KMS-11 (cell line): ENCODE data around the gene FGF22.
A peak's percentile ranks its signal among the peaks of the same experiment; 100 is the strongest.

Source experiments
- H2AFZ ChIP-seq: fragments of 200-600 bp; sonication (generic); 2 replicates; pipeline ENCODE4 v1.6.1; 2016; ENCODE audit warnings: antibody characterized with exemption, mixed run types, low read depth
- H3K27ac ChIP-seq: fragments of 200-600 bp; sonication (generic); 2 replicates; pipeline ENCODE4 v1.6.1; 2016; ENCODE audit warnings: mild to moderate bottlenecking, mixed run types
- H3K27me3 ChIP-seq: fragments of 200-600 bp; sonication (generic); 2 replicates; pipeline ENCODE4 v1.6.1; 2017; ENCODE audit warnings: mild to moderate bottlenecking, low read depth, mixed run types, moderate library complexity; ENCODE audit not compliant: insufficient read depth
- H3K36me3 ChIP-seq: fragments of 200-600 bp; sonication (generic); 2 replicates; pipeline ENCODE4 v1.6.1; 2017; ENCODE audit warnings: mild to moderate bottlenecking, mixed run types; ENCODE audit not compliant: insufficient read depth
- H3K4me1 ChIP-seq: fragments of 200-600 bp; sonication (generic); 2 replicates; pipeline ENCODE4 v1.6.1; 2016; ENCODE audit warnings: mild to moderate bottlenecking, low read depth, mixed run types; ENCODE audit not compliant: poor library complexity, severe bottlenecking
- H3K4me2 ChIP-seq: fragments of 200-600 bp; sonication (generic); 2 replicates; pipeline ENCODE4 v1.7.0; 2016; ENCODE audit warnings: mild to moderate bottlenecking, mixed run types
- H3K4me3 ChIP-seq: fragments of 200-600 bp; sonication (generic); IDR thresholded peaks from 2 replicates; pipeline ENCODE4 v1.6.1; 2017; ENCODE audit warnings: low read depth, low read length, mixed read lengths; ENCODE audit not compliant: insufficient read depth
- H3K79me2 ChIP-seq: fragments of 200-600 bp; sonication (generic); 2 replicates; pipeline ENCODE4 v1.6.1; 2016; ENCODE audit warnings: low read depth, mixed run types; ENCODE audit not compliant: insufficient read depth
- H3K9ac ChIP-seq: fragments of 200-600 bp; sonication (generic); 2 replicates; pipeline ENCODE4 v1.6.1; 2016; ENCODE audit warnings: mild to moderate bottlenecking, mixed run types
- H4K20me1 ChIP-seq: fragments of 200-600 bp; sonication (generic); 2 replicates; pipeline ENCODE4 v1.6.1; 2016; ENCODE audit warnings: mild to moderate bottlenecking, mixed run types; ENCODE audit not compliant: insufficient read depth
- TF ChIP-seq, protein P1 (sequence below): fragments of 200-600 bp; sonication (generic); conservative IDR thresholded peaks from 2 replicates; pipeline ENCODE4 v1.6.1; 2017; ENCODE audit warnings: low read depth, mild to moderate bottlenecking, antibody characterized with exemption, low read length, moderate library complexity, mixed read lengths

Gene FGF22

DNA sequence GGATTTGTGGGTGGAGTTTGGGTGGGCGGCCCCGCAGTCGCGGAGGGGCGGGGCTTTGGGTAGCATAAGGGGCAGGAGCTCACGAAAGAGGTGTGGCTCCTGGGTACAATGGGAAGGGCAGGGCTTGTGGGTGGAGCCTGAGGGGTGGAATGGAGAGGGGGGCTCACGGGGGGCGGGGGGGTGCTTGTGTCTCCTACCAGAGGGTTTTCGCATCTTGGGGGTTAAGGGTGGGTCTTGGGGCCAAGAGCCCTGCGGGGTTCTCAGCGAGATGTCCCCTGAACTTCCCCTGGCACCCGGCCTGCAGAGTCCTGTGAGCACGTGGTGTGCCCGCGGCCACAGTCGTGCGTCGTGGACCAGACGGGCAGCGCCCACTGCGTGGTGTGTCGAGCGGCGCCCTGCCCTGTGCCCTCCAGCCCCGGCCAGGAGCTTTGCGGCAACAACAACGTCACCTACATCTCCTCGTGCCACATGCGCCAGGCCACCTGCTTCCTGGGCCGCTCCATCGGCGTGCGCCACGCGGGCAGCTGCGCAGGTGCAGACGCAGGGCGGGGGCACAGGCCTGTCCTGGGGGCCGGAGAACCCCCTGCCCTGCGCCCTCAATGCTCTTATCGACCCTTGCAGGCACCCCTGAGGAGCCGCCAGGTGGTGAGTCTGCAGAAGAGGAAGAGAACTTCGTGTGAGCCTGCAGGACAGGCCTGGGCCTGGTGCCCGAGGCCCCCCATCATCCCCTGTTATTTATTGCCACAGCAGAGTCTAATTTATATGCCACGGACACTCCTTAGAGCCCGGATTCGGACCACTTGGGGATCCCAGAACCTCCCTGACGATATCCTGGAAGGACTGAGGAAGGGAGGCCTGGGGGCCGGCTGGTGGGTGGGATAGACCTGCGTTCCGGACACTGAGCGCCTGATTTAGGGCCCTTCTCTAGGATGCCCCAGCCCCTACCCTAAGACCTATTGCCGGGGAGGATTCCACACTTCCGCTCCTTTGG lies 41.6 kb downstream of the FGF22 start:
- Histone ChIP-seq H3K79me2 (no peaks in the 10 kb centered on the region), H3K4me3 (no peak overlapping the region), H3K27me3 (peaks cover 20% of the 10 kb centered on the region), H3K9ac (no peak overlapping the region), H3K4me1 (peaks cover 10% of the 10 kb centered on the region), H2AFZ (0 out of 2 replicates have a peak overlapping the region, but pooled peaks have one; percentile 57), H3K27ac (no peak overlapping the region), H4K20me1 (no peaks in the 10 kb centered on the region), H3K4me2 (0 out of 2 replicates have a peak overlapping the region, but pooled peaks have one; percentile 29), H3K36me3 (no peaks in the 10 kb centered on the region)
- TF ChIP-seq, protein P1, sequence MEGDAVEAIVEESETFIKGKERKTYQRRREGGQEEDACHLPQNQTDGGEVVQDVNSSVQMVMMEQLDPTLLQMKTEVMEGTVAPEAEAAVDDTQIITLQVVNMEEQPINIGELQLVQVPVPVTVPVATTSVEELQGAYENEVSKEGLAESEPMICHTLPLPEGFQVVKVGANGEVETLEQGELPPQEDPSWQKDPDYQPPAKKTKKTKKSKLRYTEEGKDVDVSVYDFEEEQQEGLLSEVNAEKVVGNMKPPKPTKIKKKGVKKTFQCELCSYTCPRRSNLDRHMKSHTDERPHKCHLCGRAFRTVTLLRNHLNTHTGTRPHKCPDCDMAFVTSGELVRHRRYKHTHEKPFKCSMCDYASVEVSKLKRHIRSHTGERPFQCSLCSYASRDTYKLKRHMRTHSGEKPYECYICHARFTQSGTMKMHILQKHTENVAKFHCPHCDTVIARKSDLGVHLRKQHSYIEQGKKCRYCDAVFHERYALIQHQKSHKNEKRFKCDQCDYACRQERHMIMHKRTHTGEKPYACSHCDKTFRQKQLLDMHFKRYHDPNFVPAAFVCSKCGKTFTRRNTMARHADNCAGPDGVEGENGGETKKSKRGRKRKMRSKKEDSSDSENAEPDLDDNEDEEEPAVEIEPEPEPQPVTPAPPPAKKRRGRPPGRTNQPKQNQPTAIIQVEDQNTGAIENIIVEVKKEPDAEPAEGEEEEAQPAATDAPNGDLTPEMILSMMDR, result no peak

- no peak overlapping the region for H2AFZ ChIP-seq
- no peaks in the 10 kb centered on the region for H3K36me3 ChIP-seq
- H3K4me3 ChIP-seq, result no peak overlapping the region
- H4K20me1 ChIP-seq, result no peaks in the 10 kb centered on the region
- TF ChIP-seq, protein P1, result no peak
- H3K4me2 ChIP-seq, result no peak overlapping the region
- H3K4me1 ChIP-seq, result peaks cover 7% of the 10 kb centered on the region
- H3K27ac ChIP-seq, result no peak overlapping the region
- peaks cover 26% of the 10 kb centered on the region; the same call in 1 of the 2 replicates for H3K27me3 ChIP-seq
- no peak overlapping the region for H3K9ac ChIP-seq
- H3K79me2 ChIP-seq, result no peaks in the 10 kb centered on the region
Measured at GRCh38 chr19:682678-683320, 43.1 kb downstream of the FGF22 start.

GRCh38 chr19:685454-685931 lies 45.8 kb downstream of the FGF22 start:
- no peak overlapping the region for H3K9ac ChIP-seq
- peaks cover 43% of the 10 kb centered on the region for H3K27me3 ChIP-seq
- no peaks in the 10 kb centered on the region for H3K79me2 ChIP-seq
- TF ChIP-seq, protein P1, result no peak
- no peaks in the 10 kb centered on the region for H4K20me1 ChIP-seq
- no peak overlapping the region for H3K27ac ChIP-seq
- no peak overlapping the region for H2AFZ ChIP-seq
- no peak overlapping the region for H3K4me3 ChIP-seq
- no peak overlapping the region for H3K4me2 ChIP-seq
- no peaks in the 10 kb centered on the region for H3K4me1 ChIP-seq
- H3K36me3 ChIP-seq, result no peaks in the 10 kb centered on the region

- Histone ChIP-seq H3K4me1 (no peaks in the 10 kb centered on the region), H3K4me2 (no peak overlapping the region), H3K27ac (no peak overlapping the region), H3K4me3 (no peak overlapping the region), H4K20me1 (no peaks in the 10 kb centered on the region), H3K79me2 (no peaks in the 10 kb centered on the region), H3K36me3 (no peaks in the 10 kb centered on the region), H3K9ac (no peak overlapping the region), H3K27me3 (peaks cover 55% of the 10 kb centered on the region), H2AFZ (no peak overlapping the region)
- TF ChIP-seq, protein P1, result no peak
Measured at GRCh38 chr19:686589-687297, 47.1 kb downstream of the FGF22 start.
